ENCODE measurements around the gene SORCS2. TPM values are rescaled to one million over a fixed set of nuclear protein-coding genes. Genes with fewer than 3 reads are reported as not detected.
A peak's percentile ranks its signal among the peaks of the same experiment; 100 is the strongest.

SORCS2 gene
- total and polyA plus RNA-seq, 3 donors from 2014 or later = 2.7 to 4.6 (median 2.9) TPM

DNA sequence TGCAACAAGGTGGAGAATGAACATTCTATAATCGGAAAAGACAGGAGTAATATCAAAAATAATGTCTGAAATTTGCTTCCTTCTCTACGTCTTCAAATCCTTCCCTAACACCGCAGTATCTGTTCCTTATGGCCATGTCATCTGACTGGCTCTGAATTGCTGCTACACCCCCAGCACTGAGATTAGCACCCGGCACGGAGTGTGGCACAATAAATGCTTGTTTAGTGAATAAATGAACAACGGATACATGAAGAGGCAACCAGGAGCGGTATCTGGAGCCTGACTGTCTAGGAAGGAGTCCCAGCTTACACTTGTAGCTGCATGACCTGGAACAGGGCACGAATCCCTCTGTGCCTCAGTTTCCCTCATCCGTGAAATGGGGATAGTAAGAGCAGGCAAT lies 583.1 kb downstream of the SORCS2 start:
- Histone ChIP-seq H3K27me3 (no peaks in the 10 kb centered on the region), H3K9me3 (no peaks in the 10 kb centered on the region), H3K4me1 (peaks cover 6% of the 10 kb centered on the region), H3K4me3 (no peak overlapping the region), H3K36me3 (ENCODE audit: low read depth, missing control alignments) (no peaks in the 10 kb centered on the region), H3K27ac (no peak overlapping the region)
- intact Hi-C loops (cut with DNase I; ENCODE audit: low total_unique reads) = no loop called here
- WGBS, 2 donors = 91 to 93% methylated on average over 9 of the region's 9 CpGs
- TF ChIP-seq, protein P1, sequence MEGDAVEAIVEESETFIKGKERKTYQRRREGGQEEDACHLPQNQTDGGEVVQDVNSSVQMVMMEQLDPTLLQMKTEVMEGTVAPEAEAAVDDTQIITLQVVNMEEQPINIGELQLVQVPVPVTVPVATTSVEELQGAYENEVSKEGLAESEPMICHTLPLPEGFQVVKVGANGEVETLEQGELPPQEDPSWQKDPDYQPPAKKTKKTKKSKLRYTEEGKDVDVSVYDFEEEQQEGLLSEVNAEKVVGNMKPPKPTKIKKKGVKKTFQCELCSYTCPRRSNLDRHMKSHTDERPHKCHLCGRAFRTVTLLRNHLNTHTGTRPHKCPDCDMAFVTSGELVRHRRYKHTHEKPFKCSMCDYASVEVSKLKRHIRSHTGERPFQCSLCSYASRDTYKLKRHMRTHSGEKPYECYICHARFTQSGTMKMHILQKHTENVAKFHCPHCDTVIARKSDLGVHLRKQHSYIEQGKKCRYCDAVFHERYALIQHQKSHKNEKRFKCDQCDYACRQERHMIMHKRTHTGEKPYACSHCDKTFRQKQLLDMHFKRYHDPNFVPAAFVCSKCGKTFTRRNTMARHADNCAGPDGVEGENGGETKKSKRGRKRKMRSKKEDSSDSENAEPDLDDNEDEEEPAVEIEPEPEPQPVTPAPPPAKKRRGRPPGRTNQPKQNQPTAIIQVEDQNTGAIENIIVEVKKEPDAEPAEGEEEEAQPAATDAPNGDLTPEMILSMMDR (IDR thresholded peaks at IDR 0.05) = no peak
- no peak for TF ChIP-seq POLR2A (IDR thresholded peaks at IDR 0.05)
- no peak for DNase-seq

DNA sequence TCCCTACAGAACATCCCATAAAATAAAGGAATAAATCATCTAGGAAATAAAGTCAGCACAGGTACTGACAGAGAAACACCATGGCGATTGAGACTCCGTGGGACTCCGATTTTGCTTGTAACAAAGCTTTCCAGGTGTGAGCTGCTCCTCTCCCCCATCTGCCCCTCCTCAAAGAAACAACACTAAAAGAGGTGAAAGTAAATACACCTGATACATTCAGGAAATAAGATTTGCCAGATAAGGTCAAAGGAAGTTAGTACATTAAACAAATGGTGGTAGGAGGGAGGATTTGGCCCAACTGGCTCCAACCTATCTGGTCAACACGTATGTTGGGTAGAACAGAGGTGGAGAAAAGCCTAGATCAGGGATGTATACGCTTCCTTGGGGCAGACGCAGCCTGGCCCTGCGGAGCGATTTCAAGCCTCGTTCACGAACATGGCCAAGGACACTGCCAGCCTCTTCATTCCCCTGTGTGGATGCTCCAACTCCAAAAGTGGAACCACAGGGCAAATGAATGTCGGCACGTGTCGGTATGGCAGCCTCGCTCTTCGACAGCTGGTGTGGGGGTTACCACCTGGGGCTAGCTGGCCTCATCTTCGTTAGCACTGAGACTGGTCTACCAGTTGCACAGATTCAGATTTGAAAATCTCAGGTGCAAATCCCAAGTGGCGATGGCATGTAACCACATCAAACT lies 584.8 kb downstream of the SORCS2 start:
- DNase-seq = no peak
- no peaks in the 10 kb centered on the region for H3K27me3 ChIP-seq
- no peaks in the 10 kb centered on the region for H3K36me3 ChIP-seq (ENCODE audit: low read depth, missing control alignments)
- H3K27ac ChIP-seq = no peak overlapping the region
- TF ChIP-seq, protein P1 (IDR thresholded peaks at IDR 0.05) = no peak
- no peak for TF ChIP-seq POLR2A (IDR thresholded peaks at IDR 0.05)
- intact Hi-C loops (cut with DNase I; ENCODE audit: low total_unique reads) = no loop called here
- peaks cover 9% of the 10 kb centered on the region for H3K4me1 ChIP-seq
- H3K4me3 ChIP-seq = no peak overlapping the region
- H3K9me3 ChIP-seq = no peaks in the 10 kb centered on the region
- WGBS, 2 donors = 94 to 96% methylated on average over 16 to 17 of the region's 17 CpGs

DNA sequence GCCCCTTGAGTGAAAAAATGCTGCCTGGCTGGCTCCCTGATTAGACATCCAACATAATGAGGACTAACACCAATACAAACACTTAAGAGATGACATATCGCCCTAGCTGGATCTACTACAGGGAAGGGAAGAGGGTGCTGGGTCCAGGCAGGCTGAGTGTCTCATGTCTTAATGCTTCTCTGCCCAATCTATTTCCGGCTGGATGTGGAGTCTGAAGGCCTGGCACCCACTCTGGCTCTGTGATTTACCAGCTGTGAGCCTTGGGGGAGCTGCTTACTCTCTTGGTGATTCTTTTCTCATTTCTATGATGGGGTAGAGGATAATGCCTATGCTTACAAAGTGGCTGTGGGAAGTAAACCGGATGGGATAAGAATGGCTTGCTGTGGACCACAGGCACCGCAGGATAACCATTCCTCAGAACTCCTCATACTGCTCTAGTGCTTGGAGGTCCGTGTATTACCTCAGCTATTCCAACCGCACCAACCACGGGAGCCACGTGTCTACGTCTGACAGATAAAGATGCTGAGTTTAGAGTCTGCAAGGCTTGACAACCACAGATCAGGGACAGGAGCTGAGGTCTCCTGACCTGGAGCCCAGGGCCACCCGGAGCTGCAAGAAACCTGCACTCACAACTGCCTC lies 585.7 kb downstream of the SORCS2 start:
- intact Hi-C loops (cut with DNase I; ENCODE audit: low total_unique reads) = no loop called here
- whole genome bisulfite sequencing, 2 donors = 94 to 98% methylated on average over 10 of the region's 10 CpGs
- Histone ChIP-seq H3K36me3 (ENCODE audit: low read depth, missing control alignments) (no peaks in the 10 kb centered on the region), H3K27ac (no peak overlapping the region), H3K9me3 (no peaks in the 10 kb centered on the region), H3K4me3 (no peak overlapping the region), H3K4me1 (peaks cover 18% of the 10 kb centered on the region), H3K27me3 (no peaks in the 10 kb centered on the region)
- DNase-seq = no peak
- TF ChIP-seq, protein P1 (IDR thresholded peaks at IDR 0.05) = no peak
- TF ChIP-seq POLR2A (IDR thresholded peaks at IDR 0.05) = no peak

DNA sequence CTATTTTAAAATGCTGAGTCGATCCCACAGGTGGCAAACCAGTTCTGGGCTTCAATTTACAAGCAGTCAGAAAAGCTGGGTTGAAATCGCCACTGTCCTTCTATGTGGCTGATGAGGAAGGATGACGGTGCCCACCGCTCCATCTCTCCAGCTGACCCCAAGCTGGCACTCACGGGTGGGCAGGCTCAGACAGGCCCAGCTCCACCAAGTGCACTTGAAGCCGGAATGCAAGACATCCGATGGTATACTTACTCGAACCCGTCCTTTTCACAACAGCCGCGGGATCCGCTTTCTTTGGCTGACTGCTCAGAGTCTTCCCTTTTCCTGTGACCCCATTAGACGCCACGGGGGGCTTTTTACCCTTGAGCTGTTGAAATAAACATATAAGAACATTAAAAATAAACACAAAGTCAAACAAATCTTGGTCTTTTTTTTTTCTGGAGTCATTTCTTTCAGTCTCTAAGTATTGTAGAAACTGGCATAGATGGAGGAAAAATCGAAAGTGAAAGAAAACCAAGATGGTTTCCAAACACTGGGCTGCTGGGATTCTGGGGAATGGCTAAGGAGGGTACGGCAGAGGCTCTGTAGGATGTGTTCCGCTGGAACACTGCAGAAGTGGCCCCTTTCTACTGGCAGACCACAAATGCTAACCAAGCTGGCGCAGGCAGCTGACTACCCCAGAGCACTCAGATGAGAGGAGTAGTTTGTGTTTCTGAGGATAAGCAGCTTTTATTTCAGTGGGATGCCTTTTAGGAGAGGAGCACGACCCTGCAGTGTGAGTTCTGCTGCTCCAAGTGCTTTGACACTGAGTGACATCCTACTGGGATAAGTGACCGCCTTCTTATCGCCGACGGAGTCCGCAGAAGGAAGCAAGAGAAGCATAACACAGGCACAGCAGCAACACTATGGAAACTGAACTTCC lies 586.4 kb downstream of the SORCS2 start:
- no peak overlapping the region for H3K4me3 ChIP-seq
- 69 to 76% methylated on average over 24 of the region's 24 CpGs for WGBS, 2 donors
- no peak for DNase-seq
- H3K36me3 ChIP-seq (ENCODE audit: low read depth, missing control alignments) = no peaks in the 10 kb centered on the region
- no peaks in the 10 kb centered on the region for H3K9me3 ChIP-seq
- peaks cover 18% of the 10 kb centered on the region for H3K4me1 ChIP-seq
- no peak for TF ChIP-seq POLR2A (IDR thresholded peaks at IDR 0.05)
- TF ChIP-seq, protein P1 (IDR thresholded peaks at IDR 0.05) = no peak
- H3K27ac ChIP-seq = peak overlapping the region; percentile 21 to 54
- no peaks in the 10 kb centered on the region for H3K27me3 ChIP-seq
- intact Hi-C loops (cut with DNase I; ENCODE audit: low total_unique reads) = no loop called here
